HG02623 (cell line): ENCODE measurements around the gene SAMD4B.
"Not testable (repeated sequence)": the region's sequence is repeated elsewhere in the genome, so short reads cannot be mapped to it uniquely, and the experiment has no call there.

Source experiments
- ATAC-seq: cut with Tn5 transposase; IDR thresholded peaks from one replicate; pipeline ENCODE4 v1.9.1; 2021; ENCODE audit warnings: moderate library complexity; ENCODE audit not compliant: unreplicated experiment

SAMD4B gene

GRCh38 chr19:39362682-39363657 lies 20.7 kb downstream of the SAMD4B start:
- no peak for ATAC-seq

GRCh38 chr19:39363901-39364457 lies 21.8 kb downstream of the SAMD4B start:
- no peak for ATAC-seq

- no peak for ATAC-seq
Measured at GRCh38 chr19:39365531-39365930, 23.3 kb downstream of the SAMD4B start.

DNA sequence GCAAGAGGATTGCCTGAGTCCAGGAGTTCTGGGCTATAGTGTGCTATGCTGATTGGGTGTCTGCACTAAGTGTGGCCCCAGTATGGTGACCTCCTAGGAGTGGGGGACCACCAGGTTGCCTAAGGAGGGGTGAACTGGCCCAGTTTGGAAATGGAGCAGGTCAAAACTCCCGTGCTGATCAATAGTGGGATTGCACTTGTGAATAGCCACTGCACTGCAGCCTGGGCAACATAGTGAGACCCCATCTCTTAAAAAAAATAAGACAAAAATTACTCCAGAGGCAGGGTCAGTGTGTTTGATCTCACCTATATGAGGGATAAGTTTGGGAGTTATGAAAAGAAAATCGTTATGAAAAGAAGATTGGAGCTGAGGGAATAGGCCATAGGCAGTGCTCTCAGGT lies 27.0 kb downstream of the SAMD4B start:
- ATAC-seq = no peak

DNA sequence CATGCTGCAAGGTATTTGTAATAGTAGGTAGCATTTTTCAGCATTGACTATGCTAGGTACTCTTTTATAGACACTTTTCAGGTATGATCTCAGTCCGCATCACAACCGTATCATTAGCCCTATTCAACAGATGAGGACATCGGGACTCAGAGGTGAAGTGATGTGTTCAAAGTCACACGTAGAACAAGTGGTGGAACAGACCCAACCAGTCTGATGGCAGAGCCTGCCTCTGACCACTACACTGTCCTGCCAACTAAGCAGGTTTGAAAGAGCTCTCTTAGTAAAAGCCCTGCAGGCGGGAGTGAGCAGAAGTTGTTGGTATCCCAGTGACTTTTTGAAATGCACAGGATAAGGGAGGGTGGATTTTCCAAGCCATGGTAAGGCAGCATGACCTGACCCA lies 28.5 kb downstream of the SAMD4B start:
- no peak for ATAC-seq

DNA sequence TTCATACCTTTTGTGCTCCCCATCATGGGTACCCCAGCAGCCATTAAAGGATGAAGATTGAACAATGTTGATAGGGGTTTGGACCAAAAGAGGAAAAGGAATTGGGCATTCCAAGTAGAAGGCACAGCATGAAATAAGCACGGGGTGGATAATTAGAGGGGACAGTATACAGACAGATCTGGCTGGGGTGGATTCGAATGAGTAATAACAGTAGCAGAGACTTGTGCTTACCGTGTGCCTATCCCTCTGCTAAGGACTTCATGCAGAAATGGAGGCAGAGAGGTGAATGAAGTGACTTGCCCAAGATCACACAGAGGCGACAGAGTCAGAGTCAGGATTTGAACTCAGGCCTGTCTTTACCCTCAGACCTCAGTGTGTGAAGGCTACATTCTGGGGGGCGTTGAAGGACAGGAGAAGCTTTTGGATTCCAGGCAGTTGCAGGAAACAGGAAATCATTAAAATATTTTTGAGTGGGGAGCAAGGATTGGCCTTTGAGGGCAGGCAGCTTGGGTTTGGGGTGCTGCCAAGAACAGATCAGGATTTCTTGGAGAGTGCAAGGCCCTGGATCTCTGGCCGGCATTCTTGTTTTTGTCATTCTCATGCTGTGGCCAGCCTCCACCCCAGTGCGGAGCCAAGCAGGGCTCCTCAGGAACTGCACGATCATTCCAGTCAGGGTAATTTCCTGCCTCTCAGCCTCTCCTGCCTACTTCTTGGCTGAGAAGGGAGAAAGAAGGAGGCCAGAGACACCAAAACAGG lies 30.0 kb downstream of the SAMD4B start:
- no peak for ATAC-seq

GRCh38 chr19:39372941-39373340 lies 30.7 kb downstream of the SAMD4B start:
- no peak for ATAC-seq

DNA sequence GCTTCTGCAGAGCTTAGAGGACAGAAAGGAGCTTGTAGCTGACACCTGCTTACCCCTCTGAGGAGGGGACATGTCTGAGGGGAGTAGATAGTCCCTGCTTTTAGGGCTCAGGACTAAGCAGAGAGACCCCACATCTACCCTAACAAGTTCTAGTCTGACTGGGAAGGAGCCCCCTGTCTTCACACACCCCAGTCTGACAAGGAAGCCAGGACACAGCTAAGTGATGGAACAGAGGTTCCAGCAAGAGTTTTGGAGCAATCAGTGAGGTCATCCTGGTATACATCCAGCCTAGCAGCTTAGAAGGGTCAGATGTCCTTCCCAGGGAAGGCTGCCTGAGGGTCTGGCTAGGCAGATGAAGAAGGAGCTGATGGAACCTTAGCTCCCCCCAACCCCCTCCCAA lies 33.7 kb downstream of the SAMD4B start:
- ATAC-seq = no peak

- no peak for ATAC-seq
Measured at GRCh38 chr19:39377373-39378362, 35.4 kb downstream of the SAMD4B start.

DNA sequence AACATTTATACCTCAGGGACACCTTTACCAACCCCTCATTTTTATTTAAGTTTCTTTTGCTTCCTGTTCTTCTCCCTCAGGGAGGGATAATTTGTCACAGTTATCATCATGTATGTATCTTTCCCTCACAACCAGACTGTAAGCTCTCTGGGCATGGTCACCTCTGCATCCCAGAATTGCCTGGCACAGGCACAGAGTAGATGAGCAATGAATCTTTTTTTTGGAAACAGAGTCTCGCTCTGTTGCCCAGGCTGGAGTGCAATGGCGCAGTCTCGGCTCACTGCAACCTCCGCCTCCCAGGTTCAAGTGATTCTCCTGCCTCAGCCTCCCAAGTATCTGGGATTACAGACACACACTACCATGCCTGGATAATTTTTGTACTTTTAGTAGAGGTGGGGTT lies 37.1 kb downstream of the SAMD4B start:
- ATAC-seq = not testable (repeated sequence)

- ATAC-seq = no peak
Measured at GRCh38 chr19:39379865-39380396, 37.7 kb downstream of the SAMD4B start.

GRCh38 chr19:39380521-39381502 lies 38.6 kb downstream of the SAMD4B start:
- ATAC-seq = no peak

DNA sequence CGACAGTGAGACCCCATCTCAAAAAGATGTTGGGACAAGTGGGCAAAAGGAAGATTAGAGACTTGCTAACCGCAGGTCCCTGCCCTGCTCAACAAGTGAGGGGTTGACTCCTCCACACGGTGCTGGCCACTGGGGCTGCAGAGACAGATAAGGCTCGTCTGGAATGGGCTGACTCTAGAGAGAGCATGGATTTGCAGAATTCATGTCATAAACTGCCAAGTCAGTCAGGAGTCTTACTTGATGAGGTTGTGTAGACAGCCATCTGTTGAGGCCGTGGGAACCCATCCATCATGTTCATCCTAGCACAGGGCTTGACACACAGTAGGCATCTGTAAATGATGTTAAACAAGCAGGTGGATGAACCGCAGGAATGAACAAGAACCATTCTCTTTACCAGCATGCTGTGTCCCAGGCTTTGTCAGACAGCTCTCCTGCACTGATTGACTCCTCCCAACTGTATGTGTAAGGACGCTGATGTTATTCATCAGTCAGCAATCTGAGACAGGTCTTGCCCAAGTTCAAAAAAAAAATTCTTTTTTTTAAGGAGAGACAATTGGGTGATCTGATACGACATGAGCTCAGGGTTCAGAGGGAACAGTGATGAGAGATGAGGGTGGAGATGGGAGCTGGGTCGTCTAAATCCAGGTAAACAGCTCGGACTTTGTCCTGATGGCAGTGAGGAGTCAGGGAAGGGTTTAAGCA lies 39.8 kb downstream of the SAMD4B start:
- ATAC-seq = no peak

DNA sequence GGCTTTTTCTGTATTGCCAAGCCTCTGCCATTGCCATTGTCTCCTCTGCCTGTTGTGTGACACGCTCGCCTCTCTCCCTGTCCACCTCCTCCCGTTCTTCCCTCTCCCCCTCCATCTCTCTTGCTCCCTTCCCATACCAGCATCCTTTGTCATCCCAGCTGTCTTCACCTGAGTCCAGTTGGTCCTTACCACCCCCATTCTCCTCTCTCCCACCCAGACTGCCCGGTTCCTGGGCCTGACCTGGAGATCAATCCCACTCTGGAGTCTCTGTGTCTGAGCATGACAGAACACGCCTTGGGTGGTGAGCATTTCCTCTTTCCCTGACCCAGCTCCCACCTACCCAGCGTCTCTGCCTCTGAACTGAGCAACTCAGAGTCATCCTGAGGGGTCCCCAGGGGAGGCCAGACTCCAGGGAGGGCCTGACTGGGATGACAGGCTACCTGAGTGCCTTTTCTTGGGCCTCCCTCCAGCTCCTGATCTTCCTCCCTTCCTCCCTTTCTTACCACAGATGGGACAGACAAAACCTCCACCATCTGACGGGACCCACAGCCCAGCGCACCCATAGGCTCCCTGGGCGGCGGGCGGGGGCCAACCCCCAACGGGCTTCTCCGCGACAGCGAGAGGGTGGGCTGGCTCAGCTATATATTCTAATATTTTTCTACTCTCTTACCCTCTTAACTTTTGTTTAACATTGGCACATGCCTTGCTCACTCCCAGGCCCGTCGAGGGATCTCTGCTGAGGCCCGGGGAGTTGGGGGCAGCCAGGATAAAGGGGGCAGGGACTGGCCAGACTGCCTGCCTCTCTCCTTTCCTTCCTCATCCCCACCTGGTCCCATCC lies 41.0 kb downstream of the SAMD4B start:
- no peak for ATAC-seq

- no peak for ATAC-seq
Measured at GRCh38 chr19:39384839-39385568, 42.8 kb downstream of the SAMD4B start.

DNA sequence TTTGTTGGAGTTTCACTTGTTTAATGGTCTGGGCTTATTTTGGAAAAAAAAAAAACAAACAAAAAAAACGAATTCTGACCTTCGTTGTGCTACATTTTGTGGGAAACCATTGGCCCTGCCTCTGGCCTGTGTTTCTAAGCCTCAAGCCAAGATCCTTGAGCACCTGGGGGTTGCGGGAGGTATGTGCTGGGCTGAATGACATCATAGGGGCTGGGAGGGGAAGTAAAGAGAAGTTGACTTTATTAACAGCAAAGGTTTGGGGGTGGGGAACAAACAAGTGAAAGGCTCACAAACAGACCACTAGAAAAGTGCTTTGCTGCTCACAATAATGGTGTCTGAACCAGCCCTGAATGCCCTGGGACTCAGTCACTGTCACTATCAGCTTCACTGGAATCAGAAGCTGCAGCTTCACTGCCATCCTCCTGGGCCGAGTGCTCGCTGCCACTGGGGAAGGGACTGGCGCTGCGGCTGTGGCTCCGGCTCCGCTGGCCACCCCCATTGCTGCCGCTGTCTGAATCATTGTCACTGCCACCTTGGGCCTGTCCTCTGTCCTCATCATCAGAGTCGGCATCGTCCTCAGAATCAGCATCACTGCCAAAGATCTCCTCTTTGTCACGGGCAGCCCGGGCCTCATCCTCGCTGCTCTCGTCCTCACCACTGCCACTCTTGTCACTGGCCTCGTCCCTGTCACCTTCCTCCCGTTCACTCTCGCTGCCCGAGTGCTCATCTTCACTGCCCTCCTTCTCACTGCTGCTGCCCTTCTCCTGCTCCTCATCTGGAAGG lies 43.6 kb downstream of the SAMD4B start:
- no peak for ATAC-seq
